Left lung (tissue), 10 donors: ENCODE data around the gene OR2AT4. TPM values are rescaled to one million over a fixed set of nuclear protein-coding genes. Genes with fewer than 3 reads are reported as not detected.
"Not testable (repeated sequence)": the region's sequence is repeated elsewhere in the genome, so short reads cannot be mapped to it uniquely, and the experiment has no call there.

Experiments used
- ATAC-seq: fragments of 200-7000 bp; cut with Tn5 transposase; one replicate; pipeline ENCODE4 v1.9.1; 2020; ENCODE audit warnings: moderate library complexity
- DNase-seq, 4 donors: peaks; one replicate each; pipeline ENCODE4 v3.0.0-alpha.2; 2013 to 2020
- H3K27ac ChIP-seq, 2 donors: fragments of 200-600 bp; sonication (generic) in 1 of 2; one replicate each; pipeline versions ENCODE4 v1.5.0 to v1.8.0; 2020 to 2021
- H3K27me3 ChIP-seq, 2 donors: fragments of 200-600 bp; sonication (generic) in 1 of 2; one replicate each; pipeline versions ENCODE4 v1.5.0 to v1.8.0; 2020 to 2021
- H3K36me3 ChIP-seq, 2 donors: fragments of 200-600 bp; sonication (generic) in 1 of 2; one replicate each; pipeline versions ENCODE4 v1.5.0 to v1.8.0; 2020 to 2021
- H3K4me1 ChIP-seq, 2 donors: fragments of 200-600 bp; one replicate each; pipeline ENCODE4 v1.8.0; 2021
- H3K4me3 ChIP-seq, 2 donors: fragments of 200-600 bp; sonication (generic) in 1 of 2; one replicate each; pipeline versions ENCODE4 v1.5.0 to v1.8.0; 2020 to 2021; ENCODE audit warnings: mild to moderate bottlenecking in 1 of 2
- H3K9me3 ChIP-seq, 2 donors: fragments of 200-600 bp; sonication (generic) in 1 of 2; one replicate each; pipeline versions ENCODE4 v1.5.0 to v1.8.0; 2020 to 2021
- intact Hi-C, 2 donors: fragments of 100-400 bp; cut with DNase I; formaldehyde crosslinking; loops; one replicate each; pipeline versions ENCODE4 v1.11.2 to v1.14.2; 2022
- polyA plus RNA-seq, 6 donors: library from polyadenylated mRNA; unstranded; fragments of 120-200 nt; gene quantifications; one replicate each; pipeline ENCODE4 v1.2.1, GENCODE V29; 2013; ENCODE audit not compliant: insufficient read length in 6 of 6
- total RNA-seq, 2 donors: library from RNA; stranded (reverse); fragmentation: NEBNext Ultra II Directional; extraction: Animal tissue kit (Norgen Biotek cat#: 25700); gene quantifications; one replicate each; pipeline ENCODE4 v1.2.1, GENCODE V29; 2021
- TF ChIP-seq, protein P1 (sequence below), 2 donors: fragments of 200-600 bp; sonication (generic) in 1 of 2; IDR thresholded peaks; one replicate each; pipeline versions ENCODE4 v1.5.0 to v1.8.0; 2021; ENCODE audit warnings: antibody characterized with exemption in 2 of 2
- donor health status: DM: no; HTN: yes; CAD: no.
- donor health status: DM: no; HTN: no; CAD: no.

The OR2AT4 gene
- total and polyA plus RNA-seq, 8 donors: 0.04 to 0.11 (median 0.06) TPM; not detected in 2

DNA sequence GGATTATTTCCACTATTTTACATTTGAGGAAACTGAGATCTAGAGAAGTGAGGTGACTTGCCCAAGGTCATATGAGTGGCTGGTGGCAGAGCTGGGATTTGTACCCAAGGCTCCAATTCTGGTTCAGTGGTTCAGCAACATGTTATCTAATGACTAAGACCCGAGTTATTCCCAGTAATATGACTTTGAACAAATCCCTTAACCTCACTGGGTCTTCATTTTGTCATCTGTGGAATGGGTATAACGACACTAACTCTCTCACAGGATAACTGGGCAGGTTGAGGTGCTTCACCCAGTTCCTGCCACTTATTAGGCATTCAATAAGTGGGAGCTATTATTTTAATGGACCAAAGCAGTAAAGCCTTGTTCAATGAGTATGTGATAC lies 489 bp upstream of the OR2AT4 start:
- H3K36me3 ChIP-seq: no peaks in the 10 kb centered on the region
- H3K4me1 ChIP-seq: no peaks in the 10 kb centered on the region
- H3K27ac ChIP-seq: no peak overlapping the region
- DNase-seq: no peak
- H3K4me3 ChIP-seq: no peak overlapping the region
- no peaks in the 10 kb centered on the region for H3K9me3 ChIP-seq
- TF ChIP-seq, protein P1, sequence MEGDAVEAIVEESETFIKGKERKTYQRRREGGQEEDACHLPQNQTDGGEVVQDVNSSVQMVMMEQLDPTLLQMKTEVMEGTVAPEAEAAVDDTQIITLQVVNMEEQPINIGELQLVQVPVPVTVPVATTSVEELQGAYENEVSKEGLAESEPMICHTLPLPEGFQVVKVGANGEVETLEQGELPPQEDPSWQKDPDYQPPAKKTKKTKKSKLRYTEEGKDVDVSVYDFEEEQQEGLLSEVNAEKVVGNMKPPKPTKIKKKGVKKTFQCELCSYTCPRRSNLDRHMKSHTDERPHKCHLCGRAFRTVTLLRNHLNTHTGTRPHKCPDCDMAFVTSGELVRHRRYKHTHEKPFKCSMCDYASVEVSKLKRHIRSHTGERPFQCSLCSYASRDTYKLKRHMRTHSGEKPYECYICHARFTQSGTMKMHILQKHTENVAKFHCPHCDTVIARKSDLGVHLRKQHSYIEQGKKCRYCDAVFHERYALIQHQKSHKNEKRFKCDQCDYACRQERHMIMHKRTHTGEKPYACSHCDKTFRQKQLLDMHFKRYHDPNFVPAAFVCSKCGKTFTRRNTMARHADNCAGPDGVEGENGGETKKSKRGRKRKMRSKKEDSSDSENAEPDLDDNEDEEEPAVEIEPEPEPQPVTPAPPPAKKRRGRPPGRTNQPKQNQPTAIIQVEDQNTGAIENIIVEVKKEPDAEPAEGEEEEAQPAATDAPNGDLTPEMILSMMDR (IDR thresholded peaks at IDR 0.05): no peak
- peaks cover 0 to 26% of the 10 kb centered on the region in 2 donors for H3K27me3 ChIP-seq
- intact Hi-C loops: no loop called here
- ATAC-seq: no peak

DNA sequence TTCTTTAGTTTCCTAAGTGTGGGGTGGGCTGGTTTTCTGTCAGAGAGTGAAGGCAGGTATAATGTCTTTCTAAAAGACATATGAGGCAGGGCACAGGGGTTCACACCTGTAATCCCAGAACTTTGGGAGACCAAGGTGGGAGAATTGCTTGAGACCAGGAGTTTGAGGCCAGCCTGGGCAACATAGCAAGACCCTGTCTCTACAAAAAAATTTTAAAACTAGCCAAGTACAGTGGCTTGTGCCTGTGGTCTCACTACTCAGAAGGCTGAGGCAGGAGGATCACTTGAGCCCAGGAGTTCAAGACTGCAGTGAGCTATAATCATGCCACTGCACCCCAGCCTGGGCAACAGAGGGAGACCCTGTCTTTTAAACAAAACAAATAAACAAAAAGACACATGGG lies 2.3 kb downstream of the OR2AT4 start:
- intact Hi-C loops, H3K36me3 ChIP-seq, H3K4me3 ChIP-seq, H3K4me1 ChIP-seq, H3K27ac ChIP-seq, DNase-seq, ATAC-seq: not testable (repeated sequence)
- Histone ChIP-seq H3K27me3 (peaks cover 0 to 27% of the 10 kb centered on the region in 2 donors), H3K9me3 (peaks cover 0 to 14% of the 10 kb centered on the region in 2 donors)

DNA sequence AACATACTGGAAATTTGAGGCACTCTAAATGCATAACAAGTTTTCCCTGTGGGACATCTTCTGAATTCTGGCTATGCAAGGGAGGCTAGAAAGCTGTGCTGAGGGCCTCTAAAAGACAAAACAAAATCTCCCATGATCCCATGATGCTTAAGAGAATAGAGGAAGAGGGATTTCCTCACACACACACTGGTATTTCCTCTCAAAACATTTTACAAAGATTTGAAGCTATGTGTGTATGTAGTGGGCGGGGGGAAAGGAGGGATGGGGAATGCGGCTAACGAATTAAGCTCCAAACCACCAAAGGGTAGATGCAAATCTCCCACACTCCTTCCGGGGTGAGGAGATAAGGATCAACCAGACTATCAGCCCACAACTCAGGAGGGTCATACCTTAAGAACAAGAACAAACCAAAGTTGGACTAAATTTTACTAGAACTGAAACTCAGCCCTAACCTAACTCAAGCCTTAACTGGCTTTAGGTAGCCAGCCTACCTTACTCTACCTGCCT lies 6.0 kb downstream of the OR2AT4 start:
- Histone ChIP-seq H3K27ac (no peak overlapping the region), H3K4me3 (no peak overlapping the region), H3K9me3 (peaks cover 0 to 14% of the 10 kb centered on the region in 2 donors), H3K27me3 (peaks cover 0 to 21% of the 10 kb centered on the region in 2 donors), H3K4me1 (no peaks in the 10 kb centered on the region), H3K36me3 (no peaks in the 10 kb centered on the region)
- no peak for DNase-seq
- intact Hi-C loops: no loop called here
- TF ChIP-seq, protein P1 (IDR thresholded peaks at IDR 0.05): no peak
- no peak for ATAC-seq

DNA sequence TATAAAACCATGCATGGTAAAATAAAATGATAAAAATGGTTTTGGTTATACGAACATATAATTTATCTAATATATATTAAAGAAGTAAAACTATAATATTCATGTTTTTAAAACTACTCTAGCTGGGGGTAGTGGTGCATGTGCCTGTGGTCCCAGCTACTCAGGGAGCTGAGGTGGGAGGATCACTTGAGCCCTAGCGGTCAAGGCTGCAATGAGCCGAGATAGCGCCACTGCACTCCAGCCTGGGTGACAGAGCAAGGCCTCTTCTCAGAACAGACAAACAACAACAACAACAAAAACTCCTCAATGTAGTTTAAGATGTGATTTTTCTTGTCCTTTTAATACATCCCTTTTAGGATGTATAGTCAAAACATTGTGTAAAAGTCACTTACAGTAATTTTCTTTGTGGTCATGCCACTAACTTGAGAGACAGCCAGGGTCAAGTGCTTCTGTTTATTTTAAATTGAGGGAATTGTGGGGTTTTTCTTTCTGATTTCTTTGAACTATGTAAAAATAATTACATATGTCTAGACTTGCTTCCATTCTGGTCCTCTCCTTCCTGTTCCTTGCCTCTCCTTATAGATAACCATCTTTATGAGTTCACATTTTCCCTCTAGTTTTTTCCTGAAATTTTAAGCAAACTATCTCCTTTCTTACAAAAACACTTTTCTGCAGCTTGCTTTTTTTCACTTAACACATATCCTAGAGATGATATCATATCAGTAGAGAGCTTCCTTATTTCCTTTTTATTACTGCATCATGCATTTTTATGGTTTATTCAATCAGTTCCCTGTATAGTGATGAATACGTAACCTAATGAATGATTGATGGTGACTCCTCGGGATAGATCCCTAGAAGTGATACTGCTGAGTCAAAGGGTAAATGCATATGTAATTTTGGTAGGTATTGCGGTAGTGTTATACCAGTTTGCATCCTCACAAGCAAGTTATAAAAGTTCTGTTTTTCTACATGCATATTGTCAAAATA lies 9.1 kb downstream of the OR2AT4 start:
- Histone ChIP-seq H3K9me3 (peaks cover 0 to 14% of the 10 kb centered on the region in 2 donors), H3K4me3 (no peak overlapping the region), H3K27ac (no peak overlapping the region), H3K4me1 (no peaks in the 10 kb centered on the region), H3K36me3 (no peaks in the 10 kb centered on the region), H3K27me3 (peaks cover 0 to 17% of the 10 kb centered on the region in 2 donors)
- TF ChIP-seq, protein P1 (IDR thresholded peaks at IDR 0.05): no peak
- intact Hi-C loops: no loop called here
- no peak for DNase-seq
- ATAC-seq: no peak

DNA sequence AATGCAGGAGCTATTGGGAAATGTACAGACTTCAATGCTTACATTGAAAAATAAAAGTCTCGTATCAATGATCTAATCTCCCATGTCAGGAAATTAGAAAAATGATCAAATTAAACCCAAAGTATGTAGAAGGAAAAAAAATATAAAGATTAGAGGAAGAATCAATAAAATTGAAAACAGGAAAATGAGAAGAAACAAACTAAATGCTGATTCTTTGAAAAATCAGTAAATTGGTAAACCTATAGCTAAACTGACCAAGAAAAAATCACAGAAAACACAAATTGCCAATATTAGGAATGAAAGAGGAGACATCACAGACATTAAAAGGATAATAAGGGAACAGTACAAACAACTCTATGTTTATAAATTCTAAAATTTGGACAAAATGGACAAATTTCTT lies 11.8 kb downstream of the OR2AT4 start:
- Histone ChIP-seq H3K4me1 (no peaks in the 10 kb centered on the region), H3K27ac (no peak overlapping the region), H3K4me3 (no peak overlapping the region), H3K27me3 (peaks cover 0 to 23% of the 10 kb centered on the region in 2 donors), H3K36me3 (no peaks in the 10 kb centered on the region), H3K9me3 (no peaks in the 10 kb centered on the region)
- intact Hi-C loops: no loop called here
- ATAC-seq: no peak
- DNase-seq: no peak
- TF ChIP-seq, protein P1 (IDR thresholded peaks at IDR 0.05): no peak
